Transverse colon (tissue), 4 donors: ENCODE data around the gene MMP24OS.

Experiments used
- POLR2AphosphoS5 ChIP-seq, 3 donors: sonication (generic); formaldehyde crosslinking; IDR thresholded peaks; one replicate each; pipeline ENCODE4 v1.6.1; 2016; ENCODE audit warnings: antibody characterized with exemption in 3 of 3
- TF ChIP-seq, protein P1 (sequence below), 5 experiments: fragments of 200-600 bp in 3 of 5; fragments of 450-650 bp in 2 of 5; sonication (generic) in 3 of 5; IDR thresholded peaks; 1 replicate in 2 of 5; 2 replicates in 3 of 5; pipeline ENCODE4 v1.5.1; 2016 to 2017; ENCODE audit warnings: antibody characterized with exemption in 5 of 5, inconsistent platforms in 3 of 5, mild to moderate bottlenecking in 2 of 5, moderate library complexity in 1 of 5

DNA sequence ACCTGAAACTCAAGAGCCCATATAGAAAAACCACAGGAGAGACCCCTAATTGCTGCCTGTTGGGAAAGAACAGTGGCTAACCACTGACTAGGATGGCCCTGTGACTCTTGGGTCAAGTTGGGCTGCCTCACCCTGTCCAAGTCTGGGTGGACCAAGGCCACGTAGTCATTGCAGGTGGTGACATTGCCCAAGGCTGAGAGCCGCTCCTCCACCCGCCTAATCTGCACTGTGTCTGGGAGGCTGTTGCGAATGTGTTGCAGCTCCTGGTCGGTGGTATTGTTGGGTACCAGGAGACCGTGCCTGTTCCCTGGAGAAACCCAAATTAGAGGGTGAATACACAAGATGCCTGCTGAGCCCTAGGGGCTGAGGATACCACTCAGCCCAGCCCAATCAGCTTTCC lies 2.6 kb upstream of the MMP24OS start:
- TF ChIP-seq, protein P1, sequence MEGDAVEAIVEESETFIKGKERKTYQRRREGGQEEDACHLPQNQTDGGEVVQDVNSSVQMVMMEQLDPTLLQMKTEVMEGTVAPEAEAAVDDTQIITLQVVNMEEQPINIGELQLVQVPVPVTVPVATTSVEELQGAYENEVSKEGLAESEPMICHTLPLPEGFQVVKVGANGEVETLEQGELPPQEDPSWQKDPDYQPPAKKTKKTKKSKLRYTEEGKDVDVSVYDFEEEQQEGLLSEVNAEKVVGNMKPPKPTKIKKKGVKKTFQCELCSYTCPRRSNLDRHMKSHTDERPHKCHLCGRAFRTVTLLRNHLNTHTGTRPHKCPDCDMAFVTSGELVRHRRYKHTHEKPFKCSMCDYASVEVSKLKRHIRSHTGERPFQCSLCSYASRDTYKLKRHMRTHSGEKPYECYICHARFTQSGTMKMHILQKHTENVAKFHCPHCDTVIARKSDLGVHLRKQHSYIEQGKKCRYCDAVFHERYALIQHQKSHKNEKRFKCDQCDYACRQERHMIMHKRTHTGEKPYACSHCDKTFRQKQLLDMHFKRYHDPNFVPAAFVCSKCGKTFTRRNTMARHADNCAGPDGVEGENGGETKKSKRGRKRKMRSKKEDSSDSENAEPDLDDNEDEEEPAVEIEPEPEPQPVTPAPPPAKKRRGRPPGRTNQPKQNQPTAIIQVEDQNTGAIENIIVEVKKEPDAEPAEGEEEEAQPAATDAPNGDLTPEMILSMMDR (IDR thresholded peaks at IDR 0.05) = no peak
- TF ChIP-seq POLR2AphosphoS5 (IDR thresholded peaks at IDR 0.05) = no peak
